ENCODE data around the gene ABTB1. TPM values are rescaled to one million over a fixed set of nuclear protein-coding genes. Genes with fewer than 3 reads are reported as not detected.

The ABTB1 gene
- total RNA-seq, 1 experiment from 2014 or later, result 12.5 TPM

DNA sequence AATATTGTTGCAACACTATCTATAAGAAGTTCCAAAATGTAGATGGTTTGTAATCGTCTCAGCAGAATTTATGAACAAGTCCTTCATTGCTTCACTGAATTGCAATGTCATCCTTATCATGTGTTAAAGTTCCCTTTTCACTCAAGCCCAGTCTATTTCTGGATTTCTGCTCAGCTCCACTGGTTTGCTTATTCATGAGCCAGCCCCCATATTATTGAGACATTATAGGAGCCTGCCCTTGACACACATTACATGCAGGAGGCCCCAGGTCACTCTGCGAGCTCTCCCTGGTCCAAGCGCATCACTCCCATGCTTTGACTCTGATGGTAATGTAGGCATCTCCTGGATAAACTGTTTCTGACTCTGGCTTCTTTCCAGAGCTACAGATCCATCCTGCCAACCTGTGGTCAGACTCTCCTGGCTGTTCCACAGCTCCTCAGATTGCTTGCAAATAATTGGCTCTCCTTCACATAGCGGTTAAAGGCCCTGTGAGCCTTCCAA lies 56.9 kb downstream of the ABTB1 start (continued):
- TF ChIP-seq ATF1 (CRISPR knock-in tag; IDR thresholded peaks at IDR 0.05), result no peak
- TF ChIP-seq, protein P1, sequence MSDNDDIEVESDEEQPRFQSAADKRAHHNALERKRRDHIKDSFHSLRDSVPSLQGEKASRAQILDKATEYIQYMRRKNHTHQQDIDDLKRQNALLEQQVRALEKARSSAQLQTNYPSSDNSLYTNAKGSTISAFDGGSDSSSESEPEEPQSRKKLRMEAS (CRISPR knock-in tag; IDR thresholded peaks at IDR 0.05), result no peak
- TF ChIP-seq ZNF396 (CRISPR knock-in tag; IDR thresholded peaks at IDR 0.05; ENCODE audit: borderline replicate concordance), result no peak
- TF ChIP-seq, protein P2, sequence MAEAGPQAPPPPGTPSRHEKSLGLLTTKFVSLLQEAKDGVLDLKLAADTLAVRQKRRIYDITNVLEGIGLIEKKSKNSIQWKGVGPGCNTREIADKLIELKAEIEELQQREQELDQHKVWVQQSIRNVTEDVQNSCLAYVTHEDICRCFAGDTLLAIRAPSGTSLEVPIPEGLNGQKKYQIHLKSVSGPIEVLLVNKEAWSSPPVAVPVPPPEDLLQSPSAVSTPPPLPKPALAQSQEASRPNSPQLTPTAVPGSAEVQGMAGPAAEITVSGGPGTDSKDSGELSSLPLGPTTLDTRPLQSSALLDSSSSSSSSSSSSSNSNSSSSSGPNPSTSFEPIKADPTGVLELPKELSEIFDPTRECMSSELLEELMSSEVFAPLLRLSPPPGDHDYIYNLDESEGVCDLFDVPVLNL (CRISPR knock-in tag; IDR thresholded peaks at IDR 0.05; ENCODE audit: borderline replicate concordance, low read depth), result no peak
- TF ChIP-seq CBFB (CRISPR knock-in tag; IDR thresholded peaks at IDR 0.05; ENCODE audit: low read depth), result no peak
- TF ChIP-seq HMGXB4 (CRISPR knock-in tag; IDR thresholded peaks at IDR 0.05), result no peak
- no peak for TF ChIP-seq KAT7 (CRISPR knock-in tag; IDR thresholded peaks at IDR 0.05; ENCODE audit: borderline replicate concordance)

DNA sequence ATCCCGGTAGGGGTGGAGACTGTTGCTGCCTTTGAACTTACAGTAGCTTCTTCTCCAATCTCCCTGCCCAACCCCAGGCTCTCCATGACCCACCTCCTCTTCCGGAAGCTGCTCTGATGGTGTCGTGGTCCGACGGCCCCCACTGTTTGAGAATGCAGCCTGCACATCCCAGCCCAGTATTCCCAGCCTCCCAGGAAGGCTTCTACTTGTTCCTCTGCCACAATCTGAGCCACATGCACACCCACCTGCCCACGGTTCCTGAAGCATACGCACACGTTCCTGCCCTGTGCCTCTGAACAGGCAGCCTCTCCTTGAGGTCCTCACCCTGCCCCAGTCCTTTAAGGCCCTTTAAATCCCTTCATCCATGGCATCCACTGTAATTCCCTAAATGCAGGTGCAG lies 57.4 kb downstream of the ABTB1 start:
- H3K27ac Mint-ChIP-seq, result no peak overlapping the region
- TF ChIP-seq GTF2I (CRISPR knock-in tag; conservative IDR thresholded peaks at IDR 0.05) (no peak), TEAD1 (CRISPR knock-in tag; IDR thresholded peaks at IDR 0.05) (no peak), TEAD4 (CRISPR knock-in tag; IDR thresholded peaks at IDR 0.05) (no peak), ATF2 (CRISPR knock-in tag; IDR thresholded peaks at IDR 0.05; ENCODE audit: borderline replicate concordance, low read depth) (no peak), JAZF1 (CRISPR knock-in tag; IDR thresholded peaks at IDR 0.05) (no peak), ETV6 (CRISPR knock-in tag; IDR thresholded peaks at IDR 0.05) (no peak), ATF1 (CRISPR knock-in tag; IDR thresholded peaks at IDR 0.05) (no peak), ELF4 (CRISPR knock-in tag; IDR thresholded peaks at IDR 0.05; ENCODE audit: low read depth) (no peak), ZNF121 (CRISPR knock-in tag; IDR thresholded peaks at IDR 0.05) (no peak), FOXP1 (CRISPR knock-in tag; IDR thresholded peaks at IDR 0.05; ENCODE audit: borderline replicate concordance) (no peak)
- CTCF ChIA-PET, result no interaction called here
- DNase-seq (ENCODE audit: low spot score), result no peak
- peaks cover 3% of the 10 kb centered on the region; the same call in 1 of the 2 replicates for H3K9me3 Mint-ChIP-seq
- peaks cover 18% of the 10 kb centered on the region for H3K27me3 Mint-ChIP-seq (ENCODE audit: low read depth)
- H3K4me3 Mint-ChIP-seq, result no peak overlapping the region
- H3K4me1 Mint-ChIP-seq, result peaks cover 29% of the 10 kb centered on the region
- no peak for ATAC-seq
- no peaks in the 10 kb centered on the region for H3K36me3 Mint-ChIP-seq
- POLR2A ChIA-PET, result no interaction called here

Other genes with a start within 250 kb of the ABTB1 start
- gene TPRA1, start 82.2 kb upstream of the ABTB1 start, total RNA-seq (2021), result 20.3 to 24.2 TPM (median 22.0 TPM) in 3 replicates
- 142 to 155 TPM (median 152 TPM) in 3 replicates for gene MCM2, start 74.5 kb upstream of the ABTB1 start, total RNA-seq (2021)
- gene PODXL2, start 43.8 kb upstream of the ABTB1 start, total RNA-seq (2021), result 33.6 to 38.8 TPM (median 37.8 TPM) in 3 replicates
- 0.73 to 0.96 TPM (median 0.94 TPM) in 3 replicates for gene MGLL, start 149.6 kb downstream of the ABTB1 start, total RNA-seq (2021)
- 0.22 to 0.66 TPM (median 0.30 TPM) in 3 replicates for gene KBTBD12, start 242.3 kb downstream of the ABTB1 start, total RNA-seq (2021)